Heart left ventricle (tissue), 16 donors: ENCODE measurements around the gene DPP9. TPM values are rescaled to one million over a fixed set of nuclear protein-coding genes. Genes with fewer than 3 reads are reported as not detected.
A peak's percentile ranks its signal among the peaks of the same experiment; 100 is the strongest.

Source experiments
- ATAC-seq, 4 donors: fragments of 200-7000 bp; cut with Tn5 transposase; one replicate each; pipeline ENCODE4 v1.9.1; 2020 to 2022; ENCODE audit warnings: moderate library complexity in 4 of 4, mild to moderate bottlenecking in 3 of 4, moderate number of reproducible peaks in 1 of 4
- DNase-seq, 5 donors: peaks; one replicate each; pipeline ENCODE4 v3.0.0-alpha.2; 2020
- H3K27ac ChIP-seq, 12 donors: fragments of 200-600 bp; sonication (generic) in 4 of 12; one replicate each; pipeline versions ENCODE4 v1.5.0 to v1.8.0; 2016 to 2022; ENCODE audit warnings: mild to moderate bottlenecking in 2 of 12
- H3K27me3 ChIP-seq, 9 donors: fragments of 200-600 bp; sonication (generic) in 2 of 9; one replicate each; pipeline versions ENCODE4 v1.5.1 to v1.8.0; 2016 to 2022; ENCODE audit warnings: mild to moderate bottlenecking in 3 of 9
- H3K36me3 ChIP-seq, 9 donors: fragments of 200-600 bp; sonication (generic) in 2 of 9; one replicate each; pipeline versions ENCODE4 v1.5.0 to v1.8.0; 2018 to 2022; ENCODE audit warnings: mild to moderate bottlenecking in 2 of 9
- H3K4me1 ChIP-seq, 12 donors: fragments of 200-600 bp; sonication (generic) in 4 of 12; one replicate each; pipeline versions ENCODE4 v1.5.0 to v1.8.0; 2016 to 2022; ENCODE audit warnings: mild to moderate bottlenecking in 3 of 12
- H3K4me3 ChIP-seq, 12 donors: fragments of 200-600 bp; sonication (generic) in 4 of 12; one replicate each; pipeline versions ENCODE4 v1.5.0 to v1.8.0; 2017 to 2022; ENCODE audit warnings: mild to moderate bottlenecking in 9 of 12, moderate library complexity in 4 of 12
- H3K9me3 ChIP-seq, 12 donors: fragments of 200-600 bp; sonication (generic) in 4 of 12; one replicate each; pipeline versions ENCODE4 v1.5.0 to v1.8.0; 2016 to 2022; ENCODE audit warnings: mild to moderate bottlenecking in 1 of 12
- CTCF ChIP-seq, 12 donors: fragments of 200-600 bp; sonication (generic) in 4 of 12; IDR thresholded peaks; one replicate each; pipeline versions ENCODE4 v1.5.0 to v1.8.0; 2018 to 2022; ENCODE audit warnings: antibody characterized with exemption in 12 of 12, mild to moderate bottlenecking in 5 of 12
- POLR2A ChIP-seq, 2 donors: fragments of 450-650 bp; IDR thresholded peaks; one replicate each; pipeline ENCODE4 v1.6.1; 2017; ENCODE audit warnings: antibody characterized with exemption in 2 of 2, mild to moderate bottlenecking in 2 of 2, moderate library complexity in 2 of 2
- WGBS, 4 donors: extraction: QIAGEN DNeasy Blood & Tissue Kit in 2 of 4; methylation state at CpG; one replicate each; pipeline versions ENCODE4 v1.1.5 to v1.1.7; 2013 to 2018; 5-methylcytosine and 5-hydroxymethylcytosine counted together
- intact Hi-C, 10 donors: fragments of 100-400 bp; cut with DNase I; formaldehyde crosslinking; loops; one replicate each; pipeline versions ENCODE4 v1.11.1 to v1.14.2; 2022
- polyA plus RNA-seq, 2 donors: library from polyadenylated mRNA; stranded (reverse); fragments of 200-250 nt; gene quantifications; one replicate each; pipeline ENCODE4 v1.2.3, GENCODE V29; 2013
- total RNA-seq, 9 donors: library from RNA; depleted of rRNA in 2 of 9; stranded (reverse); fragments of >200 nt in 2 of 9; fragmentation: NEBNext Ultra II Directional in 3 of 9; extraction: Animal tissue kit (Norgen Biotek cat#: 25700) in 3 of 9; gene quantifications; one replicate each; pipeline versions ENCODE4 v1.1.0 to v1.2.4, GENCODE V29; 2016 to 2023
- donor health status: ischemic (EF 13 %, LVEDD 7.1; RV severe dilation, severe dysfunction).
- donor health status: healthy with polysubstance abuse.
- donor health status: DM: no; HTN: yes; CAD: no.
- donor health status: DM: no; HTN: no; CAD: no.
- donor health status: ischemic (EF 25% LVEDD 6.9; RV normal size, moderate dysfunction).
- donor health status: ischemic (EF 25% LVEDD 5.7; RV mildly dilated, moderate dysfunction).
- donor health status: healthy.
- donor health status: DM: yes; HTN: yes; CAD: no.
- donor health status: ischemic (EF 35%, LVEDD 5.7; RV mildly dilated, moderate dysfunction).
- donor health status: nonischemic (EF 11% LVEDD 7.7; RV severe dilation, severe dysfunction).
- donor health status: DM: yes; HTN: yes; CAD: no.
- donor health status: PGD.
- donor health status: ischemic (EF 29% LVEDD 5.4; RV normal size, mild dysfunction).
- donor health status: nonischemic (EF 23%, LVEDD 6.1; RV moderate dilation, normal function).

DPP9 gene
- total and polyA plus RNA-seq, 11 donors = 30.7 to 65.2 (median 47.7) TPM

GRCh38 chr19:4740092-4740491 lies 16.4 kb upstream of the DPP9 start:
- H3K27ac ChIP-seq = no peak overlapping the region
- H3K9me3 ChIP-seq = no peaks in the 10 kb centered on the region
- H3K27me3 ChIP-seq = no peaks in the 10 kb centered on the region
- ATAC-seq (no peak), DNase-seq (no peak)
- H3K4me1 ChIP-seq = peaks cover 0 to 23% (median 9%) of the 10 kb centered on the region in 12 donors
- H3K4me3 ChIP-seq = no peak overlapping the region
- no peaks in the 10 kb centered on the region for H3K36me3 ChIP-seq
- intact Hi-C loops = no loop called here
- 54 to 75% (median 71%) methylated on average over 2 of the region's 2 CpGs for WGBS, 4 donors
- TF ChIP-seq CTCF (IDR thresholded peaks at IDR 0.05) (no peak), POLR2A (IDR thresholded peaks at IDR 0.05) (no peak)

GRCh38 chr19:4738734-4739133 lies 15.1 kb upstream of the DPP9 start:
- intact Hi-C loops = loop anchor here in 1 of 10 donors (5.0 kb wide), 1 partner anchor 114 kb away; no protein-coding TSS in a partner anchor
- Histone ChIP-seq H3K27me3 (no peaks in the 10 kb centered on the region), H3K9me3 (no peaks in the 10 kb centered on the region), H3K27ac (no peak overlapping the region), H3K36me3 (no peaks in the 10 kb centered on the region), H3K4me3 (no peak overlapping the region), H3K4me1 (peaks cover 0 to 14% (median 0%) of the 10 kb centered on the region in 12 donors)
- peak in 1 of 4 donors; percentile 27 for ATAC-seq
- no peak for TF ChIP-seq CTCF (IDR thresholded peaks at IDR 0.05)
- no peak for TF ChIP-seq POLR2A (IDR thresholded peaks at IDR 0.05)
- WGBS, 4 donors = 38 to 56% (median 55%) methylated on average over 4 of the region's 4 CpGs
- DNase-seq = no peak

- intact Hi-C loops = loop anchor here in 1 of 10 donors (5.0 kb wide), 1 partner anchor 114 kb away; no protein-coding TSS in a partner anchor
- Histone ChIP-seq H3K27me3 (no peaks in the 10 kb centered on the region), H3K4me1 (peaks cover 0 to 11% (median 0%) of the 10 kb centered on the region in 12 donors), H3K9me3 (no peaks in the 10 kb centered on the region), H3K27ac (no peak overlapping the region), H3K36me3 (no peaks in the 10 kb centered on the region), H3K4me3 (no peak overlapping the region)
- TF ChIP-seq POLR2A (IDR thresholded peaks at IDR 0.05) = no peak
- TF ChIP-seq CTCF (IDR thresholded peaks at IDR 0.05) = no peak
- no peak for DNase-seq
- 11 to 18% (median 15%) methylated on average over 7 to 11 of the region's 11 CpGs for WGBS, 4 donors
- ATAC-seq = no peak
Measured at GRCh38 chr19:4737955-4738600, 14.4 kb upstream of the DPP9 start.

- Histone ChIP-seq H3K36me3 (no peaks in the 10 kb centered on the region), H3K27me3 (no peaks in the 10 kb centered on the region), H3K4me3 (no peak overlapping the region), H3K9me3 (no peaks in the 10 kb centered on the region), H3K4me1 (peaks cover 0 to 7% (median 0%) of the 10 kb centered on the region in 12 donors), H3K27ac (no peak overlapping the region)
- WGBS, 4 donors = 55 to 71% (median 59%) methylated on average over 1 of the region's 1 CpG
- intact Hi-C loops = loop anchor here in 6 of 10 donors (2.0 to 5.0 kb wide), 3 partner anchors 53 to 68 kb away; partner anchors contain the start of gene FEM1A (in 4 of the 6)
- ATAC-seq (no peak), DNase-seq (no peak)
- TF ChIP-seq POLR2A (IDR thresholded peaks at IDR 0.05) (no peak), CTCF (IDR thresholded peaks at IDR 0.05) (no peak)
Measured at GRCh38 chr19:4733755-4734345, 10.2 kb upstream of the DPP9 start.
